GM12878 (cell line): ENCODE data around the gene CD151. TPM values are rescaled to one million over a fixed set of nuclear protein-coding genes. Genes with fewer than 3 reads are reported as not detected.

Source experiments
- ATAC-seq: fragments of 200-7000 bp; cut with Tn5 transposase; 3 replicates; pipeline ENCODE4 v1.9.1; 2020; ENCODE audit warnings: mild to moderate bottlenecking, moderate library complexity
- BruUV-seq: library from RNA; stranded (reverse); fragments of 400-500 nt; replicated peaks from 2 replicates; lab custom pipeline; 2021; lab: Mats Ljungman, UMichigan
- CTCF ChIA-PET: fragments of 300-600 bp; sonication (Branson Sonifier 250); formaldehyde crosslinking; extraction: SDS; loops from one replicate; lab custom pipeline; 2021; ENCODE audit warnings: inconsistent platforms; lab: Yijun Ruan, JAX
- POLR2A ChIA-PET: fragments of 350-600 bp; formaldehyde crosslinking; extraction: SDS; loops from one replicate; lab custom pipeline; 2021; ENCODE audit warnings: inconsistent platforms; lab: Charles Lee
- RAD21 ChIA-PET: fragments of 300-600 bp; sonication (Branson Sonifier 250); formaldehyde crosslinking; loops from one replicate; lab custom pipeline; 2023; ENCODE audit warnings: antibody characterized with exemption; ENCODE audit not compliant: unreplicated experiment; lab: Charles Lee
- SMC1A ChIA-PET: fragments of 300-600 bp; sonication (Branson Sonifier 250); formaldehyde crosslinking; loops from one replicate; lab custom pipeline; 2023; ENCODE audit not compliant: unreplicated experiment, uncharacterized antibody; lab: Charles Lee
- DNase-seq: peaks from one replicate; pipeline ENCODE4 v3.0.0-alpha.2; 2011; ENCODE audit warnings: low read depth, low spot score
- FAIRE-seq: peaks from 3 replicates; lab custom pipeline; 2011; peaks lifted over from hg19 to GRCh38; lab: Jason Lieb, UNC
- H2AFZ ChIP-seq: 2 replicates; pipeline ENCODE4 v1.6.0; 2011; ENCODE audit warnings: low read depth, low read length, control low read depth; ENCODE audit not compliant: control insufficient read depth
- H3K27ac ChIP-seq: 2 replicates; pipeline ENCODE4 v1.5.1; 2011; ENCODE audit warnings: control low read depth; ENCODE audit not compliant: control insufficient read depth, insufficient read depth
- H3K27me3 ChIP-seq, 2 experiments: replicated peaks in 1 of 2; 2 replicates each; pipeline versions ENCODE4 v1.6.0 to v1.6.1; 2011; ENCODE audit warnings: low read length in 1 of 2; ENCODE audit not compliant: control insufficient read depth in 2 of 2, insufficient read depth in 2 of 2
- H3K36me3 ChIP-seq, 2 experiments: 2 replicates each; pipeline ENCODE4 v1.5.1; 2011; ENCODE audit warnings: low read length in 1 of 2; ENCODE audit not compliant: control insufficient read depth in 2 of 2, insufficient read depth in 2 of 2
- H3K4me1 ChIP-seq: 2 replicates; pipeline ENCODE4 v1.6.1; 2011; ENCODE audit warnings: mild to moderate bottlenecking, low read length, moderate library complexity, mixed read lengths; ENCODE audit not compliant: control insufficient read depth, insufficient read depth
- H3K4me2 ChIP-seq: 2 replicates; pipeline ENCODE4 v1.6.0; 2011; ENCODE audit warnings: control low read depth; ENCODE audit not compliant: control insufficient read depth, insufficient read depth
- H3K4me3 ChIP-seq: fragments of 200-600 bp; sonication (generic); 2 replicates; pipeline ENCODE4 v1.5.1; 2016
- H3K79me2 ChIP-seq: 2 replicates; pipeline ENCODE4 v1.6.0; 2011; ENCODE audit warnings: low read length; ENCODE audit not compliant: control insufficient read depth, insufficient read depth
- H3K9ac ChIP-seq: 2 replicates; pipeline ENCODE4 v1.8.0; 2011; ENCODE audit warnings: low read length, control low read depth, mixed read lengths; ENCODE audit not compliant: control insufficient read depth, insufficient read depth
- H3K9me3 ChIP-seq: replicated peaks from 3 replicates; pipeline ENCODE4 v1.5.1; 2011; ENCODE audit warnings: mild to moderate bottlenecking, low read length; ENCODE audit not compliant: control insufficient read depth, insufficient read depth
- H4K20me1 ChIP-seq: 2 replicates; pipeline ENCODE4 v1.6.0; 2011; ENCODE audit not compliant: control insufficient read depth, insufficient read depth
- BHLHE40 ChIP-seq, 2 experiments: fragments of 450-650 bp in 1 of 2; IDR thresholded peaks; 2 replicates each; pipeline ENCODE4 v1.6.1; 2011 to 2017; ENCODE audit warnings: low read depth in 2 of 2, borderline replicate concordance in 1 of 2, improper control_type of control experiment in 1 of 2, low read length in 1 of 2, mild to moderate bottlenecking in 1 of 2
- E4F1 ChIP-seq: fragments of 450-650 bp; IDR thresholded peaks from 2 replicates; pipeline ENCODE4 v1.6.1; 2018; ENCODE audit warnings: borderline replicate concordance, mild to moderate bottlenecking; ENCODE audit not compliant: partially characterized antibody
- IKZF1 ChIP-seq: fragments of 450-650 bp; conservative IDR thresholded peaks from 2 replicates; pipeline ENCODE4 v1.6.1; 2017; ENCODE audit warnings: antibody characterized with exemption, mild to moderate bottlenecking
- MEF2B ChIP-seq: fragments of 450-650 bp; IDR thresholded peaks from 2 replicates; pipeline ENCODE4 v1.6.1; 2018; ENCODE audit warnings: mild to moderate bottlenecking, moderate library complexity; ENCODE audit not compliant: partially characterized antibody, poor library complexity, severe bottlenecking
- SPI1 ChIP-seq: IDR thresholded peaks from 2 replicates; pipeline ENCODE4 v1.6.1; 2011; ENCODE audit warnings: low read depth, mild to moderate bottlenecking, low read length, moderate library complexity, borderline replicate concordance; ENCODE audit not compliant: insufficient read depth
- STAT1 ChIP-seq: fragments of 450-650 bp; conservative IDR thresholded peaks from 2 replicates; pipeline ENCODE4 v1.6.1; 2014; ENCODE audit warnings: antibody characterized with exemption, mild to moderate bottlenecking
- SUZ12 ChIP-seq: fragments of 200-600 bp; sonication (generic); IDR thresholded peaks from one replicate; pipeline ENCODE4 v1.6.1; 2018; ENCODE audit warnings: antibody characterized with exemption, mild to moderate bottlenecking; ENCODE audit not compliant: unreplicated experiment
- WRNIP1 ChIP-seq: IDR thresholded peaks from 2 replicates; pipeline ENCODE4 v1.6.1; 2011; ENCODE audit warnings: low read depth, low read length, improper control_type of control experiment, borderline replicate concordance
- WGBS: methylation state at CpG from one replicate; pipeline ENCODE4 v1.1.6; 2016; ENCODE audit warnings: low lambda C conversion rate; ENCODE audit not compliant: insufficient replicate concordance, insufficient coverage; ENCODE audit errors: missing lambda C conversion rate; 5-methylcytosine and 5-hydroxymethylcytosine counted together
- in situ Hi-C: fragments of 300-500 bp; cut with MboI; formaldehyde crosslinking; loops from 9 replicates; pipeline ENCODE4 v1.14.3; 2018; ENCODE audit warnings: mixed read lengths
- intact Hi-C: fragments of 100-400 bp; cut with micrococcal nuclease; formaldehyde crosslinking; loops from one replicate; pipeline ENCODE4 v1.14.2; 2022; ENCODE audit not compliant: unreplicated experiment
- polyA plus RNA-seq, 11 experiments: library from polyadenylated mRNA; depleted of rRNA in 4 of 11; unstranded in 6 of 11; stranded (reverse) in 5 of 11; fragments of >200 nt; fragmentation: Nextera tagmentation in 4 of 11; fragmentation: Illumina TruSeq in 1 of 11; extraction: Ambion mirVana in 4 of 11; extraction: Trizol in 1 of 11; gene quantifications; 1 replicate in 1 of 11; 2 replicates in 10 of 11; pipeline versions ENCODE4 v1.2.1 to v1.2.3, GENCODE V29; 2011 to 2016; ENCODE audit warnings: inconsistent platforms in 2 of 11, missing spikeins in 2 of 11, low read depth in 1 of 11
- total RNA-seq, 4 experiments: library from RNA; depleted of rRNA in 3 of 4; stranded (reverse); fragments of >200 nt in 3 of 4; fragmentation: Illumina TruSeq in 1 of 4; extraction: Trizol in 1 of 4; gene quantifications; 2 replicates each; pipeline versions ENCODE4 v1.2.1 to v1.2.3, GENCODE V29; 2013 to 2021
- TF ChIP-seq, protein P1 (sequence below): fragments of 450-650 bp; IDR thresholded peaks from 2 replicates; pipeline ENCODE4 v1.6.1; 2016; ENCODE audit warnings: mild to moderate bottlenecking
- TF ChIP-seq, protein P2 (sequence below): IDR thresholded peaks from 2 replicates; pipeline ENCODE4 v1.6.1; 2011; ENCODE audit warnings: borderline replicate concordance, low read depth, mild to moderate bottlenecking, moderate library complexity, mixed read lengths, low read length; ENCODE audit not compliant: insufficient read depth; ENCODE audit errors: extremely low read length

Gene CD151
- total and polyA plus RNA-seq, 10 of the 15 experiments (the other 5 are each of a cell fraction or from before 2014, with no cell fraction given) = 0.52 to 41.7 (median 14.7) TPM

DNA sequence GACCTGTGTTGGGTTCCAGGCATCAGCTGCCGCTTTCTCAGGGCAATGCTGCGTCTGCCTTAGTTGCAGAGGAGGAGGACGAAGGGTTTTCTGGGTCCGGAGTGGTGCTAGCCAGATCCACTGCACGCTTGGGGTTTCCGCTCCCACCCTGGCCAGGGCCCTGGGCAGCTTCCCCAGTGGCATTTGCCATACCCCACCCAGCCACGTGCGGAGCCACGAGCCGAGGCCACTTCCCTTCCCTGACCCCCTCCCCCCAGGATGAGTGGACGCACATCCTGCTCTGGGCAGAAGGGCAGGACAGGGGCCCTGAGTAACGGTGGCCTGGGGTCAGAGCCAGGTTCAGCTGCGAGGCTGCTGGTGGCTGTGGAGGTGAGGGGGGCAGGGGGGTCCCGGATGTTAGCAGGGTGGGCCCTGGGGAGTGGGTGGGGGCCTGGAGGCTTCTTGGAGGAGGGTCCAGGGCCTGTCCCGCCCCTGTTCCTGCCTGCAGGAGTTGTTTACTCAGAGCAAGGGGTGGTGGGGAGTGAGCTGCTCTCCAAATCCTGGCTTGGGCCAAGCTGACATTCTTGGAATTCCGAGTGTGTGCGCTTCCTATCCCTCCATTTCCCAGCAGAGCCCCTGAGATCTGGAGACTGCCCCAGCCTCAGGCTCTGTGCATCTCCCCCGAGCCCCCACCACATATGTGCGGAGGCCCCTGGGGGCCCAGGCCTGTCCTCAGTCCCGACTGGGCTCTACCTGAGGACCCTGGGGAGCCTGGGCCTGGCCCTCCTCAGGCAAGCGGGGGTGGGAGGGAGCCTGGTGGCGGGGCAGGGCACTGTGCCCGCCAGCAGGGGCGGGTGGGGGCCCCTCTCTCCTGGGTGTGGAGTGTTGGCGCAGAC lies 11.3 kb downstream of the CD151 start:
- SMC1A ChIA-PET = interaction anchor here (1.4 kb wide), 1 partner anchor 84 kb away, joined by 4 read pairs; no protein-coding TSS in a partner anchor
- H4K20me1 ChIP-seq = no peaks in the 10 kb centered on the region; the same call in 1 of the 2 replicates
- TF ChIP-seq BHLHE40 (IDR thresholded peaks at IDR 0.05; ENCODE audit: borderline replicate concordance in 1 of 2, low read depth in 2 of 2, low read length in 1 of 2) = peak; percentile 56 to 85; a peak in 3 of 4 replicates
- no peak for TF ChIP-seq STAT1
- peak; percentile 3; the same call in 1 of the 2 replicates for TF ChIP-seq IKZF1
- TF ChIP-seq SPI1 = peak; percentile 37; the same call in 1 of the 2 replicates
- peak; percentile 15 for TF ChIP-seq MEF2B
- TF ChIP-seq SUZ12 = no peak
- TF ChIP-seq E4F1 = no peak
- TF ChIP-seq, protein P1, sequence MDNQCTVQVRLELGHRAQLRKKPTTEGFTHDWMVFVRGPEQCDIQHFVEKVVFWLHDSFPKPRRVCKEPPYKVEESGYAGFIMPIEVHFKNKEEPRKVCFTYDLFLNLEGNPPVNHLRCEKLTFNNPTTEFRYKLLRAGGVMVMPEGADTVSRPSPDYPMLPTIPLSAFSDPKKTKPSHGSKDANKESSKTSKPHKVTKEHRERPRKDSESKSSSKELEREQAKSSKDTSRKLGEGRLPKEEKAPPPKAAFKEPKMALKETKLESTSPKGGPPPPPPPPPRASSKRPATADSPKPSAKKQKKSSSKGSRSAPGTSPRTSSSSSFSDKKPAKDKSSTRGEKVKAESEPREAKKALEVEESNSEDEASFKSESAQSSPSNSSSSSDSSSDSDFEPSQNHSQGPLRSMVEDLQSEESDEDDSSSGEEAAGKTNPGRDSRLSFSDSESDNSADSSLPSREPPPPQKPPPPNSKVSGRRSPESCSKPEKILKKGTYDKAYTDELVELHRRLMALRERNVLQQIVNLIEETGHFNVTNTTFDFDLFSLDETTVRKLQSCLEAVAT = 0 out of 2 replicates have a peak, but pooled peaks have one; percentile 34
- TF ChIP-seq, protein P2, sequence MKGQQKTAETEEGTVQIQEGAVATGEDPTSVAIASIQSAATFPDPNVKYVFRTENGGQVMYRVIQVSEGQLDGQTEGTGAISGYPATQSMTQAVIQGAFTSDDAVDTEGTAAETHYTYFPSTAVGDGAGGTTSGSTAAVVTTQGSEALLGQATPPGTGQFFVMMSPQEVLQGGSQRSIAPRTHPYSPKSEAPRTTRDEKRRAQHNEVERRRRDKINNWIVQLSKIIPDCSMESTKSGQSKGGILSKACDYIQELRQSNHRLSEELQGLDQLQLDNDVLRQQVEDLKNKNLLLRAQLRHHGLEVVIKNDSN = no peak
- no peak for TF ChIP-seq WRNIP1
- TF ChIP-seq, all 136 proteins: peak for 5
- Histone ChIP-seq H3K4me3 (peak overlapping the region; percentile 96), H3K9ac (no peak overlapping the region), H3K27me3 (no peaks in the 10 kb centered on the region; a peak in 1 of 4 replicates), H3K4me2 (peak overlapping the region; percentile 48; the same call in 1 of the 2 replicates), H3K79me2 (peaks cover 20% of the 10 kb centered on the region), H3K9me3 (no peaks in the 10 kb centered on the region), H3K4me1 (peaks cover 15% of the 10 kb centered on the region), H2AFZ (no peak overlapping the region), H3K27ac (no peak overlapping the region), H3K36me3 (peaks cover 0 to 10% of the 10 kb centered on the region in 2 experiments; a peak in 2 of 4 replicates)
- CTCF ChIA-PET = interaction anchor here (0.8 to 0.9 kb wide), 3 partner anchors 35 to 49 kb away, joined by 3 to 4 read pairs (median 3); partner anchors contain the start of gene RPLP2
- POLR2A ChIA-PET = interaction anchor here (0.6 to 2.7 kb wide), 8 partner anchors 9 to 151 kb away, joined by 3 to 12 read pairs (median 4); partner anchors contain the start of gene RPLP2
- ATAC-seq (peak; percentile 11), DNase-seq (no peak), FAIRE-seq (no peak)
- intact Hi-C loops = loop anchor here (5.0 kb wide), 1 partner anchor 68 kb away; the partner anchor contains the start of gene CHID1
- no TSS peak for BruUV-seq
- 22% methylated on average over 23 of the region's 25 CpGs for WGBS
- in situ Hi-C loops = loop anchor here (10.0 kb wide), 2 partner anchors 211 to 1011 kb away; partner anchors contain the start of gene LSP1
- RAD21 ChIA-PET = interaction anchor here (0.6 to 1.9 kb wide), 7 partner anchors 10 to 541 kb away, joined by 3 to 9 read pairs (median 5); partner anchors contain the start of genes CD151 and RPLP2
